GM12878 (cell line): ENCODE results near the gene ITPR3. TPM values are rescaled to one million over a fixed set of nuclear protein-coding genes. Genes with fewer than 3 reads are reported as not detected.

Experiments used
- ATAC-seq: fragments of 200-7000 bp; cut with Tn5 transposase; 3 replicates; pipeline ENCODE4 v1.9.1; 2020; ENCODE audit warnings: mild to moderate bottlenecking, moderate library complexity
- BruUV-seq: library from RNA; stranded (reverse); fragments of 400-500 nt; replicated peaks from 2 replicates; lab custom pipeline; 2021; lab: Mats Ljungman, UMichigan
- CTCF ChIA-PET: fragments of 300-600 bp; sonication (Branson Sonifier 250); formaldehyde crosslinking; extraction: SDS; loops from one replicate; lab custom pipeline; 2021; ENCODE audit warnings: inconsistent platforms; lab: Yijun Ruan, JAX
- POLR2A ChIA-PET: fragments of 350-600 bp; formaldehyde crosslinking; extraction: SDS; loops from one replicate; lab custom pipeline; 2021; ENCODE audit warnings: inconsistent platforms; lab: Charles Lee
- RAD21 ChIA-PET: fragments of 300-600 bp; sonication (Branson Sonifier 250); formaldehyde crosslinking; loops from one replicate; lab custom pipeline; 2023; ENCODE audit warnings: antibody characterized with exemption; ENCODE audit not compliant: unreplicated experiment; lab: Charles Lee
- SMC1A ChIA-PET: fragments of 300-600 bp; sonication (Branson Sonifier 250); formaldehyde crosslinking; loops from one replicate; lab custom pipeline; 2023; ENCODE audit not compliant: unreplicated experiment, uncharacterized antibody; lab: Charles Lee
- DNase-seq: peaks from one replicate; pipeline ENCODE4 v3.0.0-alpha.2; 2011; ENCODE audit warnings: low read depth, low spot score
- FAIRE-seq: peaks from 3 replicates; lab custom pipeline; 2011; peaks lifted over from hg19 to GRCh38; lab: Jason Lieb, UNC
- H2AFZ ChIP-seq: 2 replicates; pipeline ENCODE4 v1.6.0; 2011; ENCODE audit warnings: low read depth, low read length, control low read depth; ENCODE audit not compliant: control insufficient read depth
- H3K27ac ChIP-seq: 2 replicates; pipeline ENCODE4 v1.5.1; 2011; ENCODE audit warnings: control low read depth; ENCODE audit not compliant: control insufficient read depth, insufficient read depth
- H3K27me3 ChIP-seq, 2 experiments: replicated peaks in 1 of 2; 2 replicates each; pipeline versions ENCODE4 v1.6.0 to v1.6.1; 2011; ENCODE audit warnings: low read length in 1 of 2; ENCODE audit not compliant: control insufficient read depth in 2 of 2, insufficient read depth in 2 of 2
- H3K36me3 ChIP-seq, 2 experiments: 2 replicates each; pipeline ENCODE4 v1.5.1; 2011; ENCODE audit warnings: low read length in 1 of 2; ENCODE audit not compliant: control insufficient read depth in 2 of 2, insufficient read depth in 2 of 2
- H3K4me1 ChIP-seq: 2 replicates; pipeline ENCODE4 v1.6.1; 2011; ENCODE audit warnings: mild to moderate bottlenecking, low read length, moderate library complexity, mixed read lengths; ENCODE audit not compliant: control insufficient read depth, insufficient read depth
- H3K4me2 ChIP-seq: 2 replicates; pipeline ENCODE4 v1.6.0; 2011; ENCODE audit warnings: control low read depth; ENCODE audit not compliant: control insufficient read depth, insufficient read depth
- H3K4me3 ChIP-seq: fragments of 200-600 bp; sonication (generic); 2 replicates; pipeline ENCODE4 v1.5.1; 2016
- H3K79me2 ChIP-seq: 2 replicates; pipeline ENCODE4 v1.6.0; 2011; ENCODE audit warnings: low read length; ENCODE audit not compliant: control insufficient read depth, insufficient read depth
- H3K9ac ChIP-seq: 2 replicates; pipeline ENCODE4 v1.8.0; 2011; ENCODE audit warnings: low read length, control low read depth, mixed read lengths; ENCODE audit not compliant: control insufficient read depth, insufficient read depth
- H3K9me3 ChIP-seq: replicated peaks from 3 replicates; pipeline ENCODE4 v1.5.1; 2011; ENCODE audit warnings: mild to moderate bottlenecking, low read length; ENCODE audit not compliant: control insufficient read depth, insufficient read depth
- H4K20me1 ChIP-seq: 2 replicates; pipeline ENCODE4 v1.6.0; 2011; ENCODE audit not compliant: control insufficient read depth, insufficient read depth
- BHLHE40 ChIP-seq, 2 experiments: fragments of 450-650 bp in 1 of 2; IDR thresholded peaks; 2 replicates each; pipeline ENCODE4 v1.6.1; 2011 to 2017; ENCODE audit warnings: low read depth in 2 of 2, borderline replicate concordance in 1 of 2, improper control_type of control experiment in 1 of 2, low read length in 1 of 2, mild to moderate bottlenecking in 1 of 2
- MLLT1 ChIP-seq: fragments of 450-650 bp; IDR thresholded peaks from 2 replicates; pipeline ENCODE4 v1.6.1; 2016; ENCODE audit warnings: mild to moderate bottlenecking
- WGBS: methylation state at CpG from one replicate; pipeline ENCODE4 v1.1.6; 2016; ENCODE audit warnings: low lambda C conversion rate; ENCODE audit not compliant: insufficient replicate concordance, insufficient coverage; ENCODE audit errors: missing lambda C conversion rate; 5-methylcytosine and 5-hydroxymethylcytosine counted together
- in situ Hi-C: fragments of 300-500 bp; cut with MboI; formaldehyde crosslinking; loops from 9 replicates; pipeline ENCODE4 v1.14.3; 2018; ENCODE audit warnings: mixed read lengths
- intact Hi-C: fragments of 100-400 bp; cut with micrococcal nuclease; formaldehyde crosslinking; loops from one replicate; pipeline ENCODE4 v1.14.2; 2022; ENCODE audit not compliant: unreplicated experiment
- polyA plus RNA-seq, 11 experiments: library from polyadenylated mRNA; depleted of rRNA in 4 of 11; unstranded in 6 of 11; stranded (reverse) in 5 of 11; fragments of >200 nt; fragmentation: Nextera tagmentation in 4 of 11; fragmentation: Illumina TruSeq in 1 of 11; extraction: Ambion mirVana in 4 of 11; extraction: Trizol in 1 of 11; gene quantifications; 1 replicate in 1 of 11; 2 replicates in 10 of 11; pipeline versions ENCODE4 v1.2.1 to v1.2.3, GENCODE V29; 2011 to 2016; ENCODE audit warnings: inconsistent platforms in 2 of 11, missing spikeins in 2 of 11, low read depth in 1 of 11
- total RNA-seq, 4 experiments: library from RNA; depleted of rRNA in 3 of 4; stranded (reverse); fragments of >200 nt in 3 of 4; fragmentation: Illumina TruSeq in 1 of 4; extraction: Trizol in 1 of 4; gene quantifications; 2 replicates each; pipeline versions ENCODE4 v1.2.1 to v1.2.3, GENCODE V29; 2013 to 2021

Gene ITPR3
- total and polyA plus RNA-seq, 10 of the 15 experiments (the other 5 are each of a cell fraction or from before 2014, with no cell fraction given): 0.32 to 34.0 (median 11.9) TPM

DNA sequence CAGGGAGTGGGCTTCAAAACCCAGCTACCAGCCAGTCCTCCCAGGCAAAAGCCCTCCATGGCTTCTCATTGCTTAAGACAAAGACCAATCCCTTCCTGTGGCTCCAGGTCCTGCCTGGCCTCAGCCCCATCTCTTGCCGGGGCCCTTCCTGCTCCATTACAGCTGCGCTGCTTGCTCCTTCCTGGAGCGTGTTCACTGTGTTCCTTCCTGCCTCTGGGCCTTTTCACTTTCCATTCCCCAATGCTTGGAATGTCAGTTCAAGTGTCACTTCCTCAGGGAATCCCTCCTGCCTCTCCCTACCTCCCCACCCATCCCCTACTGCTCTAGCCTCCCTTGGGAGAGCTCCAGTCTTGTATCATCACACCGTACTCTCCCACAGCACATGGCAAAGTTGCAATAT, 11.1 kb upstream of the ITPR3 start:
- Histone ChIP-seq H3K27ac (no peak overlapping the region), H3K9me3 (no peaks in the 10 kb centered on the region; the same call in 2 of the 3 replicates), H4K20me1 (no peaks in the 10 kb centered on the region), H3K4me2 (no peak overlapping the region), H3K9ac (no peak overlapping the region), H3K4me3 (no peak overlapping the region), H3K4me1 (no peaks in the 10 kb centered on the region), H2AFZ (no peak overlapping the region), H3K79me2 (no peaks in the 10 kb centered on the region), H3K27me3 (no peaks in the 10 kb centered on the region; a peak in 1 of 4 replicates), H3K36me3 (no peaks in the 10 kb centered on the region)
- 56% methylated on average over 4 of the region's 4 CpGs for WGBS
- no peak for ATAC-seq
- POLR2A ChIA-PET: interaction anchor here (0.6 kb wide), 1 partner anchor 817 kb away, joined by 3 read pairs; no protein-coding TSS in a partner anchor
- TF ChIP-seq BHLHE40 (IDR thresholded peaks at IDR 0.05; ENCODE audit: borderline replicate concordance in 1 of 2, low read depth in 2 of 2, low read length in 1 of 2): no peak
- no peak for TF ChIP-seq MLLT1
- SMC1A ChIA-PET: interaction anchor here (2.3 kb wide), 1 partner anchor 20 kb away, joined by 7 read pairs; no protein-coding TSS in a partner anchor
- DNase-seq: no peak
- no TSS peak for BruUV-seq
- in situ Hi-C loops: no loop called here
- FAIRE-seq: no peak
- CTCF ChIA-PET: interaction anchor here (1.0 to 1.3 kb wide), 2 partner anchors 20 to 90 kb away, joined by 4 to 5 read pairs; no protein-coding TSS in a partner anchor
- RAD21 ChIA-PET: no interaction called here
- intact Hi-C loops: no loop called here
